SK-N-SH (cell line): ENCODE data around the gene ZNF91. TPM values are rescaled to one million over a fixed set of nuclear protein-coding genes. Genes with fewer than 3 reads are reported as not detected.

Experiments
- CTCF ChIA-PET: fragments of 300-600, 350-600 bp; formaldehyde crosslinking; extraction: SDS; loops from one replicate; lab custom pipeline; 2021; lab: Yijun Ruan, JAX
- POLR2A ChIA-PET: fragments of 350-600 bp; sonication (Branson Sonifier 250); formaldehyde crosslinking; extraction: SDS; loops from one replicate; lab custom pipeline; 2020; ENCODE audit warnings: antibody characterized with exemption, inconsistent platforms; lab: Yijun Ruan, JAX
- DNase-seq: peaks from one replicate; pipeline ENCODE4 v3.0.0; 2012
- H2AFZ ChIP-seq: fragments of 200-600 bp; sonication (generic); 2 replicates; pipeline ENCODE4 v1.8.1; 2016; ENCODE audit warnings: antibody characterized with exemption, mild to moderate bottlenecking, low read depth
- H3F3A ChIP-seq: fragments of 200-600 bp; sonication (generic); replicated peaks from 2 replicates; pipeline ENCODE3; 2016; ENCODE audit warnings: antibody characterized with exemption, mild to moderate bottlenecking; ENCODE audit not compliant: insufficient read depth
- H3K27ac ChIP-seq, 2 experiments: fragments of 200-500 bp in 1 of 2; fragments of 200-600 bp in 1 of 2; sonication (Bioruptor generic) in 1 of 2; sonication (generic), shearing (Covaris generic) in 1 of 2; 2 replicates each; pipeline versions ENCODE4 v1.5.1 to v1.6.1; 2014 to 2016; ENCODE audit warnings: low read depth in 2 of 2, inconsistent platforms in 1 of 2, low read length in 1 of 2, mild to moderate bottlenecking in 1 of 2, mixed read lengths in 1 of 2
- H3K27me3 ChIP-seq: fragments of 200-600 bp; sonication (generic), shearing (Covaris generic); 2 replicates; pipeline ENCODE4 v1.6.1; 2016; ENCODE audit warnings: mixed run types; ENCODE audit not compliant: insufficient read depth
- H3K36me3 ChIP-seq, 2 experiments: fragments of 200-500 bp in 1 of 2; fragments of 200-600 bp in 1 of 2; sonication (Bioruptor generic) in 1 of 2; sonication (generic) in 1 of 2; replicated peaks in 1 of 2; 2 replicates each; pipeline versions ENCODE3 to v1.5.1; 2014 to 2016; ENCODE audit warnings: low read length in 1 of 2, mild to moderate bottlenecking in 1 of 2; ENCODE audit not compliant: insufficient read depth in 2 of 2, control insufficient read depth in 1 of 2
- H3K4me1 ChIP-seq, 2 experiments: fragments of 200-500 bp in 1 of 2; fragments of 200-600 bp in 1 of 2; sonication (Bioruptor generic) in 1 of 2; sonication (generic), shearing (Covaris generic) in 1 of 2; 2 replicates each; pipeline versions ENCODE4 v1.5.1 to v1.6.1; 2014 to 2016; ENCODE audit warnings: low read depth in 1 of 2, low read length in 1 of 2, mixed run types in 1 of 2; ENCODE audit not compliant: insufficient read depth in 2 of 2, control insufficient read depth in 1 of 2
- H3K4me2 ChIP-seq: fragments of 200-600 bp; sonication (generic), shearing (Covaris generic); 2 replicates; pipeline ENCODE4 v1.6.1; 2017; ENCODE audit warnings: mixed run types
- H3K4me3 ChIP-seq, 2 experiments: fragments of 200-500 bp in 1 of 2; fragments of 200-600 bp in 1 of 2; sonication (Bioruptor generic) in 1 of 2; sonication (generic), shearing (Covaris generic) in 1 of 2; 2 replicates each; pipeline versions ENCODE4 v1.5.1 to v1.8.1; 2014 to 2016; ENCODE audit warnings: low read depth in 2 of 2, inconsistent platforms in 1 of 2, low read length in 1 of 2, mild to moderate bottlenecking in 1 of 2, mixed read lengths in 1 of 2, moderate library complexity in 1 of 2
- H3K79me2 ChIP-seq: fragments of 200-600 bp; sonication (generic); 2 replicates; pipeline ENCODE4 v1.8.1; 2017; ENCODE audit warnings: mild to moderate bottlenecking; ENCODE audit not compliant: insufficient read depth
- H3K9ac ChIP-seq: fragments of 200-600 bp; sonication (generic); 2 replicates; pipeline ENCODE4 v1.6.1; 2017; ENCODE audit warnings: mixed run types
- H3K9me2 ChIP-seq: fragments of 200-600 bp; sonication (generic); 2 replicates; pipeline ENCODE4 v1.6.1; 2017; ENCODE audit warnings: mixed run types
- H3K9me3 ChIP-seq: fragments of 200-600 bp; sonication (generic); 2 replicates; pipeline ENCODE4 v1.6.1; 2017; ENCODE audit warnings: mixed run types, mild to moderate bottlenecking, moderate library complexity
- H4K20me1 ChIP-seq: fragments of 200-600 bp; sonication (generic); 2 replicates; pipeline ENCODE4 v1.6.1; 2017; ENCODE audit warnings: mild to moderate bottlenecking, mixed run types; ENCODE audit not compliant: insufficient read depth
- CHD2 ChIP-seq: fragments of 150-350 bp; IDR thresholded peaks from 2 replicates; pipeline ENCODE4 v1.6.1; 2018; ENCODE audit warnings: low read length; ENCODE audit not compliant: partially characterized antibody
- ELF1 ChIP-seq: IDR thresholded peaks from 2 replicates; pipeline ENCODE4 v1.4.0; 2012
- EZH2phosphoT487 ChIP-seq: fragments of 200-600 bp; sonication (generic); IDR thresholded peaks from 2 replicates; pipeline ENCODE4 v1.6.1; 2017; ENCODE audit warnings: low read depth, mixed run types, mild to moderate bottlenecking, antibody characterized with exemption, moderate library complexity, borderline replicate concordance
- FOSL2 ChIP-seq: IDR thresholded peaks from 2 replicates; pipeline ENCODE4 v1.4.0; 2012; ENCODE audit warnings: low read depth, mild to moderate bottlenecking, moderate library complexity, borderline replicate concordance
- FOXJ3 ChIP-seq: sonication (generic); formaldehyde crosslinking; IDR thresholded peaks from 2 replicates; pipeline ENCODE4 v1.5.1; 2020; ENCODE audit warnings: mild to moderate bottlenecking, missing genetic modification reagents
- GATA2 ChIP-seq: sonication (generic); formaldehyde crosslinking; IDR thresholded peaks from 2 replicates; pipeline ENCODE4 v1.5.0; 2020; ENCODE audit warnings: mild to moderate bottlenecking, missing genetic modification reagents
- JUND ChIP-seq: IDR thresholded peaks from 2 replicates; pipeline ENCODE4 v1.4.0; 2012
- MXI1 ChIP-seq: IDR thresholded peaks from 2 replicates; pipeline ENCODE4 v1.6.1; 2012; ENCODE audit warnings: mild to moderate bottlenecking, low read depth, low read length, improper control_type of control experiment
- POLR2AphosphoS5 ChIP-seq: IDR thresholded peaks from 2 replicates; pipeline ENCODE4 v1.6.1; 2012; ENCODE audit warnings: low read depth, low read length
- RXRA ChIP-seq: IDR thresholded peaks from 2 replicates; pipeline ENCODE4 v1.4.0; 2012; ENCODE audit warnings: low read depth, mild to moderate bottlenecking, borderline replicate concordance
- YY1 ChIP-seq: IDR thresholded peaks from 2 replicates; pipeline ENCODE4 v1.4.0; 2012; ENCODE audit warnings: low read depth, mild to moderate bottlenecking
- WGBS: methylation state at CpG from one replicate; pipeline ENCODE4 v1.1.6; 2017; ENCODE audit warnings: low lambda C conversion rate; 5-methylcytosine and 5-hydroxymethylcytosine counted together
- polyA plus RNA-seq, 3 experiments: library from polyadenylated mRNA; depleted of rRNA; stranded (reverse); fragments of >200 nt; gene quantifications; 2 replicates each; pipeline ENCODE4 v1.2.3, GENCODE V29; 2012
- TF ChIP-seq, protein P1 (sequence below): fragments of 150-350 bp; IDR thresholded peaks from 2 replicates; pipeline ENCODE4 v1.6.1; 2016; ENCODE audit warnings: mild to moderate bottlenecking, low read depth, low read length
- TF ChIP-seq, protein P2 (sequence below): fragments of 200-600 bp; sonication (generic); IDR thresholded peaks from 2 replicates; pipeline ENCODE4 v1.6.1; 2017; ENCODE audit warnings: antibody characterized with exemption, mild to moderate bottlenecking, moderate library complexity
- TF ChIP-seq, protein P3 (sequence below): IDR thresholded peaks from 2 replicates; pipeline ENCODE4 v1.4.0; 2012; ENCODE audit warnings: low read depth, borderline replicate concordance
- TF ChIP-seq, protein P4 (sequence below): IDR thresholded peaks from 2 replicates; pipeline ENCODE4 v1.6.1; 2012; ENCODE audit warnings: mild to moderate bottlenecking, low read depth, low read length, moderate library complexity

The ZNF91 gene
- polyA plus RNA-seq, 1 of the 3 experiments (the other 2 are of a cell fraction), result 11.8 TPM

DNA sequence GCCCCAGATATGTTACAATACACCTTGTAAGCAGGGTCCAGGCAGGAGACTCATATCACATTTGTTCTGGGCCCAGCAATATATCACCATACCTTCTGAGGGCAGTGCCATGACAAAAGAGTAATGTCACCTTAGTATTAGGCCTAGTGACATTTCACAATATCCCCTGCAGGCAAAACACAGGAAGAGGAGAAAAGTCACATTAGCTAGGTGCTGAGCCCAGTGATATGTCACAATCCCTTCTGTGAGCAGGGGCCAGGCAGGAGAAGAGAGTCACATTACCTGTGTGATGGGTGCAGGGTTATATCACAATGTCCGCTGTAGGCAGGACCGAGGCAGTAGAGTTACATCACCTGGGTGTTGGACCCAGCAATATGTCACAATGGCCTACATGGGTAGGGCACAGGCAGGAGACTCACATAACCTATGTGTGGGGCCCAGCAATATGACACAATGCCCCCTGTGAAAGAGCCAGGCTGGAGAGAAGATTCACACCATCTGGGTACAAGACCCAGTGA is 12.4 kb upstream of the ZNF91 start:
- no peaks in the 10 kb centered on the region for H4K20me1 ChIP-seq
- no peaks in the 10 kb centered on the region for H3K9me3 ChIP-seq
- no peak for DNase-seq
- TF ChIP-seq, protein P1, sequence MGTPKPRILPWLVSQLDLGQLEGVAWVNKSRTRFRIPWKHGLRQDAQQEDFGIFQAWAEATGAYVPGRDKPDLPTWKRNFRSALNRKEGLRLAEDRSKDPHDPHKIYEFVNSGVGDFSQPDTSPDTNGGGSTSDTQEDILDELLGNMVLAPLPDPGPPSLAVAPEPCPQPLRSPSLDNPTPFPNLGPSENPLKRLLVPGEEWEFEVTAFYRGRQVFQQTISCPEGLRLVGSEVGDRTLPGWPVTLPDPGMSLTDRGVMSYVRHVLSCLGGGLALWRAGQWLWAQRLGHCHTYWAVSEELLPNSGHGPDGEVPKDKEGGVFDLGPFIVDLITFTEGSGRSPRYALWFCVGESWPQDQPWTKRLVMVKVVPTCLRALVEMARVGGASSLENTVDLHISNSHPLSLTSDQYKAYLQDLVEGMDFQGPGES, result no peak
- TF ChIP-seq ELF1 (no peak), POLR2AphosphoS5 (no peak), JUND (no peak), MXI1 (no peak), CHD2 (no peak), GATA2 (no peak), FOXJ3 (CRISPR knock-in tag) (no peak), FOSL2 (no peak), YY1 (no peak), RXRA (no peak), EZH2phosphoT487 (no peak)
- TF ChIP-seq, protein P2, sequence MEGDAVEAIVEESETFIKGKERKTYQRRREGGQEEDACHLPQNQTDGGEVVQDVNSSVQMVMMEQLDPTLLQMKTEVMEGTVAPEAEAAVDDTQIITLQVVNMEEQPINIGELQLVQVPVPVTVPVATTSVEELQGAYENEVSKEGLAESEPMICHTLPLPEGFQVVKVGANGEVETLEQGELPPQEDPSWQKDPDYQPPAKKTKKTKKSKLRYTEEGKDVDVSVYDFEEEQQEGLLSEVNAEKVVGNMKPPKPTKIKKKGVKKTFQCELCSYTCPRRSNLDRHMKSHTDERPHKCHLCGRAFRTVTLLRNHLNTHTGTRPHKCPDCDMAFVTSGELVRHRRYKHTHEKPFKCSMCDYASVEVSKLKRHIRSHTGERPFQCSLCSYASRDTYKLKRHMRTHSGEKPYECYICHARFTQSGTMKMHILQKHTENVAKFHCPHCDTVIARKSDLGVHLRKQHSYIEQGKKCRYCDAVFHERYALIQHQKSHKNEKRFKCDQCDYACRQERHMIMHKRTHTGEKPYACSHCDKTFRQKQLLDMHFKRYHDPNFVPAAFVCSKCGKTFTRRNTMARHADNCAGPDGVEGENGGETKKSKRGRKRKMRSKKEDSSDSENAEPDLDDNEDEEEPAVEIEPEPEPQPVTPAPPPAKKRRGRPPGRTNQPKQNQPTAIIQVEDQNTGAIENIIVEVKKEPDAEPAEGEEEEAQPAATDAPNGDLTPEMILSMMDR, result no peak
- TF ChIP-seq, protein P3, sequence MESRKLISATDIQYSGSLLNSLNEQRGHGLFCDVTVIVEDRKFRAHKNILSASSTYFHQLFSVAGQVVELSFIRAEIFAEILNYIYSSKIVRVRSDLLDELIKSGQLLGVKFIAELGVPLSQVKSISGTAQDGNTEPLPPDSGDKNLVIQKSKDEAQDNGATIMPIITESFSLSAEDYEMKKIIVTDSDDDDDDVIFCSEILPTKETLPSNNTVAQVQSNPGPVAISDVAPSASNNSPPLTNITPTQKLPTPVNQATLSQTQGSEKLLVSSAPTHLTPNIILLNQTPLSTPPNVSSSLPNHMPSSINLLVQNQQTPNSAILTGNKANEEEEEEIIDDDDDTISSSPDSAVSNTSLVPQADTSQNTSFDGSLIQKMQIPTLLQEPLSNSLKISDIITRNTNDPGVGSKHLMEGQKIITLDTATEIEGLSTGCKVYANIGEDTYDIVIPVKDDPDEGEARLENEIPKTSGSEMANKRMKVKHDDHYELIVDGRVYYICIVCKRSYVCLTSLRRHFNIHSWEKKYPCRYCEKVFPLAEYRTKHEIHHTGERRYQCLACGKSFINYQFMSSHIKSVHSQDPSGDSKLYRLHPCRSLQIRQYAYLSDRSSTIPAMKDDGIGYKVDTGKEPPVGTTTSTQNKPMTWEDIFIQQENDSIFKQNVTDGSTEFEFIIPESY, result no peak
- TF ChIP-seq, protein P4, sequence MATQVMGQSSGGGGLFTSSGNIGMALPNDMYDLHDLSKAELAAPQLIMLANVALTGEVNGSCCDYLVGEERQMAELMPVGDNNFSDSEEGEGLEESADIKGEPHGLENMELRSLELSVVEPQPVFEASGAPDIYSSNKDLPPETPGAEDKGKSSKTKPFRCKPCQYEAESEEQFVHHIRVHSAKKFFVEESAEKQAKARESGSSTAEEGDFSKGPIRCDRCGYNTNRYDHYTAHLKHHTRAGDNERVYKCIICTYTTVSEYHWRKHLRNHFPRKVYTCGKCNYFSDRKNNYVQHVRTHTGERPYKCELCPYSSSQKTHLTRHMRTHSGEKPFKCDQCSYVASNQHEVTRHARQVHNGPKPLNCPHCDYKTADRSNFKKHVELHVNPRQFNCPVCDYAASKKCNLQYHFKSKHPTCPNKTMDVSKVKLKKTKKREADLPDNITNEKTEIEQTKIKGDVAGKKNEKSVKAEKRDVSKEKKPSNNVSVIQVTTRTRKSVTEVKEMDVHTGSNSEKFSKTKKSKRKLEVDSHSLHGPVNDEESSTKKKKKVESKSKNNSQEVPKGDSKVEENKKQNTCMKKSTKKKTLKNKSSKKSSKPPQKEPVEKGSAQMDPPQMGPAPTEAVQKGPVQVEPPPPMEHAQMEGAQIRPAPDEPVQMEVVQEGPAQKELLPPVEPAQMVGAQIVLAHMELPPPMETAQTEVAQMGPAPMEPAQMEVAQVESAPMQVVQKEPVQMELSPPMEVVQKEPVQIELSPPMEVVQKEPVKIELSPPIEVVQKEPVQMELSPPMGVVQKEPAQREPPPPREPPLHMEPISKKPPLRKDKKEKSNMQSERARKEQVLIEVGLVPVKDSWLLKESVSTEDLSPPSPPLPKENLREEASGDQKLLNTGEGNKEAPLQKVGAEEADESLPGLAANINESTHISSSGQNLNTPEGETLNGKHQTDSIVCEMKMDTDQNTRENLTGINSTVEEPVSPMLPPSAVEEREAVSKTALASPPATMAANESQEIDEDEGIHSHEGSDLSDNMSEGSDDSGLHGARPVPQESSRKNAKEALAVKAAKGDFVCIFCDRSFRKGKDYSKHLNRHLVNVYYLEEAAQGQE, result no peak
- CTCF ChIA-PET, result no interaction called here
- no peak overlapping the region for H2AFZ ChIP-seq
- H3K79me2 ChIP-seq, result no peaks in the 10 kb centered on the region
- no peaks in the 10 kb centered on the region for H3K36me3 ChIP-seq
- no peak overlapping the region for H3K9ac ChIP-seq
- no peak overlapping the region for H3K4me2 ChIP-seq
- no peaks in the 10 kb centered on the region; a peak in 1 of 4 replicates for H3K4me1 ChIP-seq
- no peaks in the 10 kb centered on the region for H3K9me2 ChIP-seq
- H3K4me3 ChIP-seq, result no peak overlapping the region
- no peaks in the 10 kb centered on the region for H3K27me3 ChIP-seq
- WGBS, result 100% methylated on average over 1 of the region's 2 CpGs
- H3F3A ChIP-seq, result no peaks in the 10 kb centered on the region
- no peak overlapping the region for H3K27ac ChIP-seq
- POLR2A ChIA-PET, result no interaction called here
